GM10266 (cell line): ENCODE data around the gene CD300C.

Source experiments
- DNase-seq: peaks from one replicate; pipeline ENCODE4 v3.0.0; 2012; ENCODE audit errors: extremely low spot score
- TF ChIP-seq, protein P1 (sequence below): IDR thresholded peaks from 2 replicates; pipeline ENCODE4 v1.5.1; 2012; ENCODE audit warnings: mild to moderate bottlenecking, low read depth; ENCODE audit not compliant: control insufficient read depth, insufficient read depth; ENCODE audit errors: missing control alignments

The CD300C gene

DNA sequence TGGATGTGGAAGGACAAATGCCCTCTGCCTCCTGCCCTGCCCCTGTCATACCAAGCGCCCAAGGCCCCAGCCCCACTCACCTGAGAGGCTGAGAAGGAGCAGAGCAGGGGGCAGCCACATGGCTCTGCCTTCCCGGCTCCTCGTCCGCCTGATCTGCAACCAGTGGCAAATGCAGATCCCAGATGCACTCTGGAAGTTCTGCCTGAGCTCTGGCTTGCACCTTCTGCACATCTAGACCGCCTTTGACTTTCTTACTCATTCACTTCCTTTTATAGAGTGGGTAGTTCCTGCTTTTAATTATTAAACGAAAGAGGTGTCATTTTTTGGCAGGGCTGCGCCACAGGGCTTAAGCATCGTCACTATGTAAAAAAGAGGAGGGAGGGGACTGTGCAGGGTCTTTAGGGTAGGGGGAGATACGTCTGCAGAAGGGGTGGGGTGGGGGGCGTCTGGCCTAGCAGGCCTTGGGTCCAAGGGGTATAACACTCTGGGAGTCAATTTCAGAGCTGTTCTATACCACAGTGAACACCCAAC is 14.6 kb downstream of the CD300C start, which contains the start of gene CD300LB:
TSS of gene CD300LB (minus strand) at position 245 of the 531 bp plus-strand sequence. CDS start at position 120, 125 bp downstream.
- TF ChIP-seq, protein P1, sequence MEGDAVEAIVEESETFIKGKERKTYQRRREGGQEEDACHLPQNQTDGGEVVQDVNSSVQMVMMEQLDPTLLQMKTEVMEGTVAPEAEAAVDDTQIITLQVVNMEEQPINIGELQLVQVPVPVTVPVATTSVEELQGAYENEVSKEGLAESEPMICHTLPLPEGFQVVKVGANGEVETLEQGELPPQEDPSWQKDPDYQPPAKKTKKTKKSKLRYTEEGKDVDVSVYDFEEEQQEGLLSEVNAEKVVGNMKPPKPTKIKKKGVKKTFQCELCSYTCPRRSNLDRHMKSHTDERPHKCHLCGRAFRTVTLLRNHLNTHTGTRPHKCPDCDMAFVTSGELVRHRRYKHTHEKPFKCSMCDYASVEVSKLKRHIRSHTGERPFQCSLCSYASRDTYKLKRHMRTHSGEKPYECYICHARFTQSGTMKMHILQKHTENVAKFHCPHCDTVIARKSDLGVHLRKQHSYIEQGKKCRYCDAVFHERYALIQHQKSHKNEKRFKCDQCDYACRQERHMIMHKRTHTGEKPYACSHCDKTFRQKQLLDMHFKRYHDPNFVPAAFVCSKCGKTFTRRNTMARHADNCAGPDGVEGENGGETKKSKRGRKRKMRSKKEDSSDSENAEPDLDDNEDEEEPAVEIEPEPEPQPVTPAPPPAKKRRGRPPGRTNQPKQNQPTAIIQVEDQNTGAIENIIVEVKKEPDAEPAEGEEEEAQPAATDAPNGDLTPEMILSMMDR, result no peak
- DNase-seq, result no peak

DNA sequence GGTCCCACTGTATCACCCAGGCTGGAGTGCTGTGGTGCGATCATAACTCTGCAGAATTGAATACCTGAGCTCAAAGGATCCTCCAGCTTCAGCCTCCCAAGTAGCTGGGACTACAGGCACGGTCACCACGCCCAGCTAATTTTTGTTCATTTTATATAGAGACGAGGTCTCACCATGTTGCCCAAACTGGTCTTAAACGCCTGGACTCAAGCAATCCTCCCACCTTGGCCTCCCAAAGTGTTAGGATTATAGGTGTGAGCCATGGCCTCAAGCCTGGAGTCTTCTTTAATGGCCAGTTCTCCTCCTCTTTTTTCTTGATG is 15.1 kb downstream of the CD300C start:
- no peak for DNase-seq
- TF ChIP-seq, protein P1, result no peak

DNA sequence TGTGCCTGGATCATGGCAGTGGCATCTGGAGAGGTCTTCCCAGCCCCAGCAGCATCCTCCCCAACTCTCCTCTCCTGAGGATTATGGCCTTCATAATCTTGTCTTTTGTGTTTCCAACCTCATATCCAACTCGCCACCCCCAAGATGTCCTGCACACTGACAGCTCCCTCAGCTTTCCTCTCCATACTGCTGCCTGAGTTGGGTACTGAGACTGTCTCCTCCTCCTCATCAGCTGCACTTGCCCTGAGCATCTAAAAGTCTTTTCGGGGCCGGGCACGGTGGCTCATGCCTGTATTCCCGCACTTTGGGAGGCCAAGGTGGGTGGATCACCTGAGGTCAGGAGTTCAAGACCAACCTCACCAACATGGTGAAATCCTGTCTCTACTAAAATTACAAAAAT is 16.7 kb downstream of the CD300C start:
- DNase-seq, result no peak
- TF ChIP-seq, protein P1, result no peak

DNA sequence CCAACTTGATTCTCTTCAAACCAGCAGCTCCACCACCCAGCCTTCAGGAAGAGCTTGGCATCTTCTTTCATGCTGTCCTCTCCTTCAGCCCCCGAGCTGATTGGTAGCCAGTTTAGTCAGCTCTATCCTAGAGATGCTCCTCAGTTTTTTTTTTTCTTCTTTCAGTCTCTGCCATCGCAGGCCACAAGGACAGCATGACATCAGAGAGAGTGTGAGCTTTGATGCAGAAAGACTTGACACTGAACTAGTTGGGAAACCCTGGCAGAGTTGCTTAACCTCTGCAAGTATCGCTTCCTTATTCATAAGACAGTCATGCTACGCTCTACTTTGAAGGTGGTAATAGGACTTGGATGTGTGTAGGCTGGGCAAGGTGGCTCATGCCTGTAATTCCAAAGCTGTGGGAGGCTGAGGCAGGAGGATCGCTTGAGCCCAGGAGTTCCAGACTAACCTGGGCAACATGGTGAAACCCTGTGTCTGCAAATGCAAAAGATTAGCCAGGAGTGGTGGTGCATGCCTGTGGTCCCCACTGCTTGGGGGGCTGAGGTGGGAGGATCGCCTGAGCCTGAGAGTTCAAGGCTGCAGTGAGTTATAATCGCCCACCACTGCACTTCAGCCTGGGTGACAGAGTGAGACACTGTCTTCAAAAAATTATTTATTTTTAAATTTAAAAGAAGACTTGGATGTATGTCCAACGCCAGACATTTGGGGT is 17.3 kb downstream of the CD300C start:
- DNase-seq, result peak; percentile 57
- TF ChIP-seq, protein P1, result no peak

DNA sequence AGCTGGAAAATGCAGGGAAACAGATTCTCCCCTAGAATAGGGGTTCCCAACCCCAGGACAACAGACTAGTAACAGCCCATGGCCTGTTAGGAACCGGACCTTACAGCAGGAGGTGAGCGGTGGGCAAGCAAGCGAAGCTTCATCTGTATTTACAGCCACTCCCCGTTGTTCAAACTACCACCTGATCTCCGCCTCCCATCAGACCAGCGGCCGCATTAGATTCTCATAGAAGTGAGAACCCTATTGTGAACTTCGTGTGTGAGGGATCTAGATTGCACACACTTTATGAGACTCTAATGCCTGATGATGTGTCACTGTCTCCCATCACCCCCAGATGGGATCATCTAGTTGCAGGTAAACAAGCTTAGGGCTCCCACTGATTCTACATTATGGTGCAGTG is 18.2 kb downstream of the CD300C start:
- TF ChIP-seq, protein P1, result no peak
- DNase-seq, result no peak

DNA sequence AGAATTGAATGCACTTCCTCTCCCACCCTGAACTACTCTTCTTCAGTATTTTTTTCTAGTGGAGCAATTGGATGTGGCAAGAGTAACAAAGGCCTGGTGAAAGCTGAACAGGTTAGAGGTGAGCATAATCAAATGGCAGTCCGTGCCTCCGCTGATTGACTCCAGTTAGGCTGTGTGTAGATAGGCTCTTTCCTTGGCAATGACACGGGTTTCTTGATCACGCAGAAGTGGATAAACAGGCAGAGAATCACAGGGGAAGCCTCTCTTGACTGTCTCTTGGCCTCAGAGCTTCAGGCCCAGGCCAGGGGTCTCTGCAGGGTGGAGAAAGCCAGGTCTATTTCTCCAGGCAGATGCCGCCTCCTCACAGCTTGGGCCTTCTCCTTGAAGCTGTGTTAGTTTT is 18.8 kb downstream of the CD300C start:
- no peak for DNase-seq
- TF ChIP-seq, protein P1, result no peak

DNA sequence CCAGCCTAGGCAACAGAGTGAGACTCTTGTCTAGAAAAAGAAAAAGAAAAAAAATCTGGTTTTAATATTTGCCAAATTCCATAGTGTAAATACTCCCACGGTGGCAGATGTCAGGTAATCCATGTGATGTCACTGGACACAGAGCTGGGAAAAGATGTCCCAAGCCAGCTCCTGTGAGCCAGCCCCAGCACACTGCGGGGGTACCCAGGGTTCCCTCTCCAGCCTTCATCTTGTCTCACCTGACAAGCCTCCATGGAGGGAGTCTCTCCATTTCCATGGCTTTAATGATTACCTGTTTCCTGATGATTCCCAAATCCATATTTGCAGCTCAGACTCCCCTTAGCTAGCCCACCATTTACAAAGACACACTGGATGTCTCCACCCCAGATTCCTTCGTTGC is 19.2 kb downstream of the CD300C start:
- TF ChIP-seq, protein P1, result no peak
- no peak for DNase-seq
